Testis (tissue), 2 donors: ENCODE measurements around the gene DGKD.

ENCODE experiments used
- POLR2A ChIP-seq: fragments of 450-650 bp; IDR thresholded peaks from one replicate; pipeline ENCODE4 v1.6.1; 2017; ENCODE audit warnings: antibody characterized with exemption, mild to moderate bottlenecking, moderate library complexity
- TF ChIP-seq, protein P1 (sequence below), 3 experiments: fragments of 450-650 bp in 2 of 3; fragments of 200-600 bp in 1 of 3; sonication (generic) in 1 of 3; IDR thresholded peaks; one replicate each; pipeline ENCODE4 v1.5.1; 2016 to 2019; ENCODE audit warnings: antibody characterized with exemption in 3 of 3, mild to moderate bottlenecking in 2 of 3, moderate library complexity in 1 of 3

DNA sequence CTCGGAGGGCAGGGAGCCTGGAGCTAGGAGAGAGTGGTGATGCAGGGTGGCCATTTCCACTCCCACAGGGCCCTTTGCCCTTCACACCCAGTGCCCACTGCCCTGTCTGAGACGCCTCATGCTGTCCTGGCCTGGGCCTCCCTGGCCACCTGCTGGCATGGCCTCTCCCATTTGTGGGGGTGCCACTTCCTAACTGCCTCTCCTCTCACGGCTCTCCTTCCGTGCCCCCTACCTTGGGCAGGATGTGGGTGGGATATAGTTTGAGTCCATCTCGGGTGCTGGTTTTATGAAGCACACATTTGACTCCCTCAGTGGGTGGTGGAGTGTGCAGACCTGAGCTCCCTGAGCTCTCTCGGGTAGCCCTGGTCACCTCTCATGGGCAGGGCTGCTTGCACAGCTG, 46.0 kb downstream of the DGKD start:
- TF ChIP-seq, protein P1, sequence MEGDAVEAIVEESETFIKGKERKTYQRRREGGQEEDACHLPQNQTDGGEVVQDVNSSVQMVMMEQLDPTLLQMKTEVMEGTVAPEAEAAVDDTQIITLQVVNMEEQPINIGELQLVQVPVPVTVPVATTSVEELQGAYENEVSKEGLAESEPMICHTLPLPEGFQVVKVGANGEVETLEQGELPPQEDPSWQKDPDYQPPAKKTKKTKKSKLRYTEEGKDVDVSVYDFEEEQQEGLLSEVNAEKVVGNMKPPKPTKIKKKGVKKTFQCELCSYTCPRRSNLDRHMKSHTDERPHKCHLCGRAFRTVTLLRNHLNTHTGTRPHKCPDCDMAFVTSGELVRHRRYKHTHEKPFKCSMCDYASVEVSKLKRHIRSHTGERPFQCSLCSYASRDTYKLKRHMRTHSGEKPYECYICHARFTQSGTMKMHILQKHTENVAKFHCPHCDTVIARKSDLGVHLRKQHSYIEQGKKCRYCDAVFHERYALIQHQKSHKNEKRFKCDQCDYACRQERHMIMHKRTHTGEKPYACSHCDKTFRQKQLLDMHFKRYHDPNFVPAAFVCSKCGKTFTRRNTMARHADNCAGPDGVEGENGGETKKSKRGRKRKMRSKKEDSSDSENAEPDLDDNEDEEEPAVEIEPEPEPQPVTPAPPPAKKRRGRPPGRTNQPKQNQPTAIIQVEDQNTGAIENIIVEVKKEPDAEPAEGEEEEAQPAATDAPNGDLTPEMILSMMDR (IDR thresholded peaks at IDR 0.05) = no peak
- TF ChIP-seq POLR2A = no peak
